Heart right ventricle (tissue), 16 donors: ENCODE data around the gene NELL2. TPM values are rescaled to one million over a fixed set of nuclear protein-coding genes. Genes with fewer than 3 reads are reported as not detected.

Experiments used
- ATAC-seq, 8 donors: fragments of 200-7000 bp; cut with Tn5 transposase; one replicate each; pipeline ENCODE4 v1.9.1; 2020; ENCODE audit warnings: mild to moderate bottlenecking in 8 of 8, moderate library complexity in 8 of 8, moderate number of reproducible peaks in 1 of 8
- DNase-seq, 2 donors: peaks; one replicate each; pipeline ENCODE4 v3.0.0-alpha.2; 2020
- H3K27ac ChIP-seq, 10 donors: fragments of 200-600 bp; sonication (generic) in 2 of 10; one replicate each; pipeline versions ENCODE4 v1.5.0 to v1.8.0; 2020 to 2022; ENCODE audit warnings: mild to moderate bottlenecking in 3 of 10
- H3K27me3 ChIP-seq, 7 donors: fragments of 200-600 bp; one replicate each; pipeline ENCODE4 v1.8.0; 2021 to 2022; ENCODE audit warnings: mild to moderate bottlenecking in 2 of 7
- H3K36me3 ChIP-seq, 9 donors: fragments of 200-600 bp; sonication (generic) in 1 of 9; one replicate each; pipeline versions ENCODE4 v1.5.0 to v1.8.0; 2020 to 2022; ENCODE audit warnings: mild to moderate bottlenecking in 2 of 9
- H3K4me1 ChIP-seq, 9 donors: fragments of 200-600 bp; sonication (generic) in 1 of 9; one replicate each; pipeline versions ENCODE4 v1.5.0 to v1.8.0; 2020 to 2022; ENCODE audit warnings: mild to moderate bottlenecking in 4 of 9
- H3K4me3 ChIP-seq, 10 donors: fragments of 200-600 bp; sonication (generic) in 2 of 10; one replicate each; pipeline versions ENCODE4 v1.5.0 to v1.8.0; 2020 to 2022; ENCODE audit warnings: mild to moderate bottlenecking in 7 of 10, moderate library complexity in 2 of 10
- H3K9me3 ChIP-seq, 11 donors: fragments of 200-600 bp in 10 of 11; sonication (generic) in 2 of 11; one replicate each; pipeline versions ENCODE4 v1.5.0 to v1.8.0; 2013 to 2022; ENCODE audit warnings: mild to moderate bottlenecking in 2 of 11, control low read depth in 1 of 11, moderate library complexity in 1 of 11
- WGBS, 2 donors: extraction: QIAGEN DNeasy Blood & Tissue Kit; methylation state at CpG; one replicate each; pipeline ENCODE4 v1.1.7; 2013; ENCODE audit warnings: inconsistent platforms in 1 of 2; 5-methylcytosine and 5-hydroxymethylcytosine counted together
- intact Hi-C, 10 donors: fragments of 100-400 bp; cut with DNase I; formaldehyde crosslinking; loops; one replicate each; pipeline versions ENCODE4 v1.11.1 to v1.14.2; 2022
- polyA plus RNA-seq, 2 donors: library from polyadenylated mRNA; stranded (reverse); fragments of 200-250 nt; gene quantifications; one replicate each; pipeline ENCODE4 v1.2.3, GENCODE V29; 2013
- total RNA-seq, 10 donors: library from RNA; stranded (reverse); fragmentation: NEBNext Ultra II Directional in 3 of 10; extraction: Animal tissue kit (Norgen Biotek cat#: 25700) in 3 of 10; gene quantifications; one replicate each; pipeline versions ENCODE4 v1.2.1 to v1.2.4, GENCODE V29; 2021 to 2023
- TF ChIP-seq, protein P1 (sequence below), 9 donors: fragments of 200-600 bp; sonication (generic) in 2 of 9; IDR thresholded peaks; one replicate each; pipeline versions ENCODE4 v1.5.0 to v1.8.0; 2021 to 2022; ENCODE audit warnings: antibody characterized with exemption in 9 of 9, mild to moderate bottlenecking in 5 of 9, moderate library complexity in 1 of 9
- donor health status: Arrhythmogenic right ventricular cardiomyopathy.
- donor health status: ischemic (EF 13 %, LVEDD 7.1; RV severe dilation, severe dysfunction).
- donor health status: healthy with polysubstance abuse.
- donor health status: DM: no; HTN: yes; CAD: no.
- donor health status: DM: no; HTN: no; CAD: no.
- donor health status: ischemic (EF 25% LVEDD 6.9; RV normal size, moderate dysfunction).
- donor health status: ischemic (EF 25% LVEDD 5.7; RV mildly dilated, moderate dysfunction).
- donor health status: healthy.
- donor health status: DM: yes; HTN: yes; CAD: no.
- donor health status: Ischemic cardiomyopathy.
- donor health status: ischemic (EF 35%, LVEDD 5.7; RV mildly dilated, moderate dysfunction).
- donor health status: nonischemic (EF 11% LVEDD 7.7; RV severe dilation, severe dysfunction).
- donor health status: DM: yes; HTN: yes; CAD: no.
- donor health status: PGD.
- donor health status: ischemic (EF 29% LVEDD 5.4; RV normal size, mild dysfunction).
- donor health status: nonischemic (EF 23%, LVEDD 6.1; RV moderate dilation, normal function).

Gene NELL2
- total and polyA plus RNA-seq, 12 donors, result 0.06 to 2.8 (median 0.46) TPM; not detected in 3

DNA sequence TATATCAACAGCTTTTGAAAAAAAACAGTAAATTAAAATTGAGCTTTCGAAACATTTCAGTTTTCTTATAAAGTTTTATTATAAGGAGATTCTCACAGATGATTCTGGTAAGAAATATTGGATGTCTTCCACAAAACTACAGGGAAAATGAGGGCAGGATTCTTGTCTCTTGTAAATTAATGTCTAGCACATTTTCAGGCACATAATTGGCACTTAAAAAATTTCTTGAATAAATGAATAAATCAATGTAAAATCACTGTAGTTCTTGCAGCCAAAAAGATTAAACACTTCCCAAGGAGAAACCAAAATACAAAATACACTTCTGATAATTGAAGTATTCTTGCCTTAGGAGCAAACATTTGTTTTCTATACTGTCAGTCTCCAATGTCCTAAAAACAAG lies 164.4 kb downstream of the NELL2 start:
- TF ChIP-seq, protein P1, sequence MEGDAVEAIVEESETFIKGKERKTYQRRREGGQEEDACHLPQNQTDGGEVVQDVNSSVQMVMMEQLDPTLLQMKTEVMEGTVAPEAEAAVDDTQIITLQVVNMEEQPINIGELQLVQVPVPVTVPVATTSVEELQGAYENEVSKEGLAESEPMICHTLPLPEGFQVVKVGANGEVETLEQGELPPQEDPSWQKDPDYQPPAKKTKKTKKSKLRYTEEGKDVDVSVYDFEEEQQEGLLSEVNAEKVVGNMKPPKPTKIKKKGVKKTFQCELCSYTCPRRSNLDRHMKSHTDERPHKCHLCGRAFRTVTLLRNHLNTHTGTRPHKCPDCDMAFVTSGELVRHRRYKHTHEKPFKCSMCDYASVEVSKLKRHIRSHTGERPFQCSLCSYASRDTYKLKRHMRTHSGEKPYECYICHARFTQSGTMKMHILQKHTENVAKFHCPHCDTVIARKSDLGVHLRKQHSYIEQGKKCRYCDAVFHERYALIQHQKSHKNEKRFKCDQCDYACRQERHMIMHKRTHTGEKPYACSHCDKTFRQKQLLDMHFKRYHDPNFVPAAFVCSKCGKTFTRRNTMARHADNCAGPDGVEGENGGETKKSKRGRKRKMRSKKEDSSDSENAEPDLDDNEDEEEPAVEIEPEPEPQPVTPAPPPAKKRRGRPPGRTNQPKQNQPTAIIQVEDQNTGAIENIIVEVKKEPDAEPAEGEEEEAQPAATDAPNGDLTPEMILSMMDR (IDR thresholded peaks at IDR 0.05), result no peak
- no peaks in the 10 kb centered on the region for H3K36me3 ChIP-seq
- H3K27ac ChIP-seq, result no peak overlapping the region
- no peak for DNase-seq
- intact Hi-C loops, result no loop called here
- H3K4me3 ChIP-seq, result no peak overlapping the region
- no peaks in the 10 kb centered on the region for H3K9me3 ChIP-seq
- H3K27me3 ChIP-seq, result no peaks in the 10 kb centered on the region
- ATAC-seq, result no peak
- no peaks in the 10 kb centered on the region for H3K4me1 ChIP-seq
- WGBS, 2 donors, result 80 to 89% methylated on average over 1 of the region's 1 CpG

DNA sequence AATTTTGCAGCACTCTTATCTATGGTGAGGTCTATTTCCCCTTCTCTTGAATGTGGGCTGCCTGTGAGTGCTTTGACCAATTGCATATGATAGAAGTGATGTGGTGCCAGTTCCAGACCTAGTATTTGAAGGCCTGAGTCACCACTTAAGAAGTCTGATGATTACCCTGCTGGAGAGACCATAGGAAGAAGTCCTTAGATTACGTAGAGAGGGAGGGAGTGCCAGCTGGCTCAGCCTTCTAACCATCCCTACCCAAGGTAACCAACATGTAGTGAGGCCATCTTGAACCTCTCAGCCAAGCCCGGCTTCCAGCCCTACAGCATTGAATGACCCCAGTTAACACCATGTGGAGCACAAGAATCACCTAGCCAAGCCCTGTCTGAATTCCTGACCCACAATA lies 166.9 kb downstream of the NELL2 start:
- intact Hi-C loops, result no loop called here
- H3K27ac ChIP-seq, result no peak overlapping the region
- 86 to 90% methylated on average over 2 of the region's 2 CpGs for WGBS, 2 donors
- ATAC-seq (no peak), DNase-seq (no peak)
- TF ChIP-seq, protein P1 (IDR thresholded peaks at IDR 0.05), result no peak
- H3K36me3 ChIP-seq, result no peaks in the 10 kb centered on the region
- H3K4me1 ChIP-seq, result no peaks in the 10 kb centered on the region
- no peak overlapping the region for H3K4me3 ChIP-seq
- H3K9me3 ChIP-seq, result no peaks in the 10 kb centered on the region
- no peaks in the 10 kb centered on the region for H3K27me3 ChIP-seq

DNA sequence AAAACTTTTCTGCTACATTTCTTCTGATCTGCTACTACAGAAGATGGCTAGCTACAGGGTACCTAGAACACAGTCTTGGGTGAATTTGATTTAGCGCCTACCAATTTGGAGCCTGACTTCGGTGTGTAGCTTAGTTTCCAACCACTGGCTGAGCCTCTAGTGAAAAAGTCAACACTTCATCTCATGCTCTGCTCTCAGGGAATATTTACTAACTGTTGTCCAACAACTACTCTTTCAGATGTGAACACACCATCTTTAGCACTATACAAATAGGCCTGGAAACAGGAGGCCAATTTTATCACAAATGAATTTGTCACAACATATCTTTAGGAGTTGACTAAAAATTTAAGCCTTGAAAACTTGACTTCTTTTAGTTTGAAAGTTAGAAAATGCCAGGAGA lies 167.9 kb downstream of the NELL2 start:
- TF ChIP-seq, protein P1 (IDR thresholded peaks at IDR 0.05), result no peak
- 88 to 93% methylated on average over 2 of the region's 2 CpGs for WGBS, 2 donors
- Histone ChIP-seq H3K27ac (no peak overlapping the region), H3K4me1 (no peaks in the 10 kb centered on the region), H3K27me3 (no peaks in the 10 kb centered on the region), H3K36me3 (no peaks in the 10 kb centered on the region), H3K4me3 (no peak overlapping the region), H3K9me3 (no peaks in the 10 kb centered on the region)
- ATAC-seq (no peak), DNase-seq (no peak)
- intact Hi-C loops, result no loop called here

DNA sequence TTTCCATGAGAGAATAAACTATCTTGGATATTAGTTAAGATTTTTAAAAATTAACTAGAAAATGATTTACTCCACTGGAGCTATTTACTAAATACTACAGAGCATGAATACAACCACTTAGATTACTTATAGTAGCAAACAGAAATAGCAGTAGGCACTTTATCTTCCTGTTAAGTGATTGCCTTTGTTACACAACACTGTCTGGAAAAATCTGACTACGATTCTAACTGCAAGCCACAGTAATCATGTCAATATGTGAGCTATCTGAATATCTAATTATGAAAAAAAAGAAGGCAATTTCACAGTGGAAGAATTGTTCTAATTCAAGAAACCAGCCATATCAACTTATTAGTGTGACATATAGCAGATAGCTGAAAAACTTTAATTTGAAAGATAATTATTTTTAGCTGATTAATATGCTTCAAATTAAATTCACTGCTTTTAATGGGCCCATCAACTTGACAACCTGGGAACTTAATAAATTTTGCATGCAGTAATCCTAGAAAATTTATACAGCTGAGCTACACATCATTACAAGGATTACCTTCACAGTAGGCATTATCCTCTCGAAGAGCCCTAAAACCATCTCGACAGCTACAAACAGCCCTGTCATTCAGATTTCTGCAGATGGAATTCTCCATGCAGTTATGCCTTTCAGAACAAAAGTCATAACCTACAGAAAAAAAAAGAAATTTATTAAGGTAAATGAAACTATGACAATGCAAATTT lies 172.8 kb downstream of the NELL2 start:
- Histone ChIP-seq H3K9me3 (no peaks in the 10 kb centered on the region), H3K27me3 (peaks cover 0 to 3% (median 0%) of the 10 kb centered on the region in 7 donors), H3K4me1 (no peaks in the 10 kb centered on the region), H3K36me3 (no peaks in the 10 kb centered on the region), H3K27ac (no peak overlapping the region), H3K4me3 (no peak overlapping the region)
- DNase-seq (no peak), ATAC-seq (no peak)
- TF ChIP-seq, protein P1 (IDR thresholded peaks at IDR 0.05), result no peak
- intact Hi-C loops, result no loop called here
- WGBS, 2 donors, result 61 to 63% methylated on average over 3 of the region's 3 CpGs
